ENCODE results near the gene RERE.

GRCh38 chr1:8702850-8703810 lies 114.3 kb downstream of the RERE start:
- TF ChIP-seq SIN3A (IDR thresholded peaks at IDR 0.05; ENCODE audit: borderline replicate concordance, insufficient read depth, low read depth, low read length) (peak; percentile 84; the same call in 1 of the 2 replicates), CTCF (IDR thresholded peaks at IDR 0.05) (peak; percentile 54), POLR2AphosphoS5 (IDR thresholded peaks at IDR 0.05; ENCODE audit: low read depth, low read length) (peak; percentile 83; the same call in 1 of the 2 replicates), REST (IDR thresholded peaks at IDR 0.05; ENCODE audit: insufficient read depth in 1 of 2, low read depth in 2 of 2, low read length in 1 of 2) (peak in 1 of 2 experiments; percentile 22; a peak in 1 of 4 replicates)

All from Panc1 (cell line).